Nephron progenitor cell (in vitro differentiated cells): ENCODE data around the gene COMMD1.

ENCODE experiments used
- DNase-seq: peaks from one replicate; pipeline ENCODE4 v3.0.0; 2021
- H3K27ac Mint-ChIP-seq: 2 replicates; pipeline ENCODE4 v1.8.0; 2021; ENCODE audit warnings: mild to moderate bottlenecking, moderate library complexity, mixed read lengths
- H3K27me3 Mint-ChIP-seq: 2 replicates; pipeline ENCODE4 v1.8.0; 2021; ENCODE audit warnings: mild to moderate bottlenecking, low read depth, mixed read lengths; ENCODE audit not compliant: poor library complexity
- H3K36me3 Mint-ChIP-seq: 2 replicates; pipeline ENCODE4 v1.8.0; 2021; ENCODE audit warnings: low read depth, mixed read lengths
- H3K4me1 Mint-ChIP-seq: 2 replicates; pipeline ENCODE4 v1.8.0; 2021; ENCODE audit warnings: mixed read lengths
- H3K4me3 Mint-ChIP-seq: 2 replicates; pipeline ENCODE4 v1.8.0; 2021; ENCODE audit warnings: mild to moderate bottlenecking, moderate library complexity, mixed read lengths
- H3K9me3 Mint-ChIP-seq: 2 replicates; pipeline ENCODE4 v1.8.0; 2021; ENCODE audit warnings: mild to moderate bottlenecking, moderate library complexity, mixed read lengths
- CTCF ChIP-seq: fragments of 200-600 bp; sonication (generic); IDR thresholded peaks from 2 replicates; pipeline ENCODE4 v1.5.0; 2021; ENCODE audit warnings: antibody characterized with exemption

COMMD1 gene

DNA sequence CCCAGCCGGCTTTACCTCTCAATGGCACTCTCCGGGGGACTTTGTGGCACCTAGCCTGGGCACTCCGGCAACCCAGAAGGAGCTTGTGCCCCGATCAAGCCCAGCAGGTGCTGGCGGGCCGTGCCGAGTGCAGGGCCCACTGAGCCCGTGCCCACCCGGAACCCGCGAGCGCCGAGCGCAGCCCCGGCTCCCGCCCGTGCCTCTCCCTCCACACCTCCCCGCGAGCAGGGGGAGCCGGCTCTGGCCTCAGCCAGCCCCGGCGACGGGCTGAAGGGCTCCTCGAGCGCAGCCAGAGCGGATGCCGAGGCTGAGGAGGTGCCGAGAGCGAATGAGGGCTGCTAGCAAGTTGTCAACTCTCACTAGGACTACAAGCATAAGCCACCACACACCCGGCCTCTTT is 136.9 kb downstream of the COMMD1 start:
- no peak for DNase-seq
- Mint-ChIP-seq H3K27me3 (no peaks in the 10 kb centered on the region), H3K36me3 (peaks cover 22% of the 10 kb centered on the region)

GRCh38 chr2:62042944-62043343 is 137.5 kb downstream of the COMMD1 start:
- Mint-ChIP-seq H3K36me3 (peaks cover 22% of the 10 kb centered on the region), H3K4me1 (no peaks in the 10 kb centered on the region), H3K27me3 (no peaks in the 10 kb centered on the region), H3K27ac (no peak overlapping the region), H3K4me3 (no peak overlapping the region), H3K9me3 (peaks cover 22% of the 10 kb centered on the region)
- TF ChIP-seq CTCF = no peak
- DNase-seq = no peak

More for the DNA sequence above, 136.9 kb downstream of the COMMD1 start:
- peaks cover 22% of the 10 kb centered on the region for H3K9me3 Mint-ChIP-seq
- no peaks in the 10 kb centered on the region for H3K4me1 Mint-ChIP-seq
- TF ChIP-seq CTCF = no peak
- H3K27ac Mint-ChIP-seq = no peak overlapping the region
- H3K4me3 Mint-ChIP-seq = no peak overlapping the region

- H3K27ac Mint-ChIP-seq = no peak overlapping the region
- H3K4me1 Mint-ChIP-seq = no peaks in the 10 kb centered on the region
- H3K27me3 Mint-ChIP-seq = no peaks in the 10 kb centered on the region
- H3K36me3 Mint-ChIP-seq = peaks cover 22% of the 10 kb centered on the region
- no peak overlapping the region for H3K4me3 Mint-ChIP-seq
- no peak for TF ChIP-seq CTCF
- peaks cover 22% of the 10 kb centered on the region for H3K9me3 Mint-ChIP-seq
- DNase-seq = no peak
These were observed 139.6 kb downstream of the COMMD1 start for GRCh38 chr2:62045017-62045543.

DNA sequence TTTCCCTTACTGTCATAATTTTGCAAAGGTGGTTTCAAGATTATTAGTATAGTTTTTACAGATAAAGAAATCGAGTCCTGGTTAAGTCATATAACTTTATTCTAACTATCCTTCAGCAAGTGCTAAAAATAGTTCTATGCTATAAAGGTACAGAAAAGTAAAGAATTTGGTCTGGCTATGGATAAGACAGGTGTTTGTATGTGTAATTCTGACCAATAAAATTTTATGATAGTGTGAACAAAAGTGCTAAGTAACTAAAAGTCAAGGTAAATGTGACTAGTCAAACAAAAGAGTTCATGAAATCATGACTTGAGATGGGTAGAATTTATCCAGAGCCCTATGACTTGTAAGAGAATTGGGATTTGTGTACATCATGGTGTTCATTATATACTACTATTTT is 140.7 kb downstream of the COMMD1 start:
- H3K4me1 Mint-ChIP-seq = peaks cover 6% of the 10 kb centered on the region
- TF ChIP-seq CTCF = no peak
- no peak overlapping the region for H3K27ac Mint-ChIP-seq
- H3K27me3 Mint-ChIP-seq = no peaks in the 10 kb centered on the region
- H3K4me3 Mint-ChIP-seq = no peak overlapping the region
- peaks cover 22% of the 10 kb centered on the region for H3K9me3 Mint-ChIP-seq
- no peak for DNase-seq
- H3K36me3 Mint-ChIP-seq = peaks cover 22% of the 10 kb centered on the region

- H3K4me1 Mint-ChIP-seq = peaks cover 6% of the 10 kb centered on the region
- H3K27me3 Mint-ChIP-seq = no peaks in the 10 kb centered on the region
- no peaks in the 10 kb centered on the region for H3K36me3 Mint-ChIP-seq
- H3K9me3 Mint-ChIP-seq = no peaks in the 10 kb centered on the region
- TF ChIP-seq CTCF = no peak
- no peak overlapping the region for H3K27ac Mint-ChIP-seq
- H3K4me3 Mint-ChIP-seq = no peak overlapping the region
- DNase-seq = no peak
These were observed 145.1 kb downstream of the COMMD1 start for GRCh38 chr2:62050456-62051045.
